NCI-H526 treated with DMSO at 0.1 percent for 48 hours (cell line): ENCODE data around the gene COL4A1.

Source experiments
- DNase-seq: peaks from one replicate; lab custom pipeline; 2025; lab: John Stamatoyannopoulos, UW

COL4A1 gene

GRCh38 chr13:110217811-110218210 lies 89.1 kb downstream of the COL4A1 start:
- DNase-seq: no peak

- DNase-seq: no peak
Measured at GRCh38 chr13:110217085-110217484, 89.9 kb downstream of the COL4A1 start.

- no peak for DNase-seq
Measured at GRCh38 chr13:110216398-110217041, 90.4 kb downstream of the COL4A1 start.

GRCh38 chr13:110216006-110216397 lies 91.0 kb downstream of the COL4A1 start:
- DNase-seq: no peak

- no peak for DNase-seq
Measured at GRCh38 chr13:110215606-110216005, 91.4 kb downstream of the COL4A1 start.

GRCh38 chr13:110214637-110215036 lies 92.3 kb downstream of the COL4A1 start:
- DNase-seq: no peak

GRCh38 chr13:110213461-110214074 lies 93.4 kb downstream of the COL4A1 start:
- no peak for DNase-seq

- no peak for DNase-seq
Measured at GRCh38 chr13:110212529-110212928, 94.4 kb downstream of the COL4A1 start.

GRCh38 chr13:110211735-110212134 lies 95.2 kb downstream of the COL4A1 start:
- DNase-seq: no peak

GRCh38 chr13:110211046-110211445 lies 95.9 kb downstream of the COL4A1 start:
- DNase-seq: no peak

- DNase-seq: no peak
Measured at GRCh38 chr13:110210604-110210985, 96.4 kb downstream of the COL4A1 start.

GRCh38 chr13:110209950-110210603 lies 96.9 kb downstream of the COL4A1 start:
- no peak for DNase-seq

- DNase-seq: no peak
Measured at GRCh38 chr13:110208116-110208515, 98.8 kb downstream of the COL4A1 start.

GRCh38 chr13:110206996-110207395 lies 100.0 kb downstream of the COL4A1 start:
- no peak for DNase-seq

GRCh38 chr13:110206185-110206584 lies 100.8 kb downstream of the COL4A1 start:
- peak; percentile 89 for DNase-seq

GRCh38 chr13:110201114-110201513 lies 105.8 kb downstream of the COL4A1 start:
- DNase-seq: no peak

GRCh38 chr13:110200276-110200870 lies 106.6 kb downstream of the COL4A1 start:
- DNase-seq: no peak

GRCh38 chr13:110199046-110199831 lies 107.7 kb downstream of the COL4A1 start:
- DNase-seq: no peak

- DNase-seq: no peak
Measured at GRCh38 chr13:110197471-110197870, 109.5 kb downstream of the COL4A1 start.

GRCh38 chr13:110197026-110197425 lies 109.9 kb downstream of the COL4A1 start:
- no peak for DNase-seq

GRCh38 chr13:110195547-110196485 lies 111.1 kb downstream of the COL4A1 start:
- DNase-seq: no peak
